HG03558 (cell line): Measurements from ENCODE around the gene RPS13.
"Not testable (repeated sequence)": the region's sequence is repeated elsewhere in the genome, so short reads cannot be mapped to it uniquely, and the experiment has no call there.

Experiments
- ATAC-seq: cut with Tn5 transposase; IDR thresholded peaks from one replicate; pipeline ENCODE4 v1.9.1; 2021; ENCODE audit warnings: moderate number of reproducible peaks; ENCODE audit not compliant: unreplicated experiment; ENCODE audit errors: extremely low read depth

The RPS13 gene

DNA sequence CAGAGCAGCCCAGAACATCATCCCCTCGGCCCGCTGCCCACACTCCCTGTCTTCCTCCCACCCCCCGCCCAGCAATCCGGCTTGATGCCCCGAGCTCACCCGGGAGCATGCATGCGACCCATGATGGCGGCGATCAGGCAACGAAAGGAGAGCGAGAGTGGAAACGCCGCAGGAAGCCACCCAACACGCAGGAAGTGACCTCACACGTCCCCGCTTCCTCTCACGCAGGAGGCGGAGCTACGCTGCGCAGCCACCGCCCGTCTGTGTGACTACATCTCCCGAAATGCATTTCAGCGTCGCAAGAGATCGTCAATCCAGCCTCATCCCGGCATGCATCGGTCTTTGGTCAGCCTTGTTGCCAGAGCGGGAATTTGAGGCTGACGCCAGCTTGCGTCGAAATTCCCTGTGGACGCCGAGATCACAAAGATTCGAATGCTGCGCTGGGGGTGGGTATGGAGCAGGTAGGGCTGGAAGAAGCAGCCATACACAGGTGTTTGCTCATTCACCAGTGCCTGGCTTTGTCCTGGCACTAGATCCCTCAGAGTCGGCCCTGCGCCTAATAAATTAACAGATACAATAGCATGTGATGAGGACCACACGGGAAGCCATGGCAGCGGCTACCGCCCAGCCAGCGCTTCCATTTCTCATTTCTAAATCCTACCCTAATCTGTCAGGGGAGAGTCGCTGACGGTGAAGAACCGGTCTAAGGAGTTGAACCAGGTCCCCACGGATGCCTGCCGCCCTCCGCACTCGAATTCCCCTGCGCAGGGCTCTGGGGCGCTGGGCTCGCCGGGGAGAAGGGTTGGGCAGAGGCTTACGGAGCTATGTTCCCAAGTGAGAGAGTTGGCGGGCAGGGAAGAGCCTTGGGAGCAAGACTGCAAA lies at the start of gene RPS13:
TSS of gene RPS13 (minus strand) at position 148 of the 882 bp plus-strand sequence. CDS start at position 122, 26 bp downstream.
- peak; percentile 93 for ATAC-seq

DNA sequence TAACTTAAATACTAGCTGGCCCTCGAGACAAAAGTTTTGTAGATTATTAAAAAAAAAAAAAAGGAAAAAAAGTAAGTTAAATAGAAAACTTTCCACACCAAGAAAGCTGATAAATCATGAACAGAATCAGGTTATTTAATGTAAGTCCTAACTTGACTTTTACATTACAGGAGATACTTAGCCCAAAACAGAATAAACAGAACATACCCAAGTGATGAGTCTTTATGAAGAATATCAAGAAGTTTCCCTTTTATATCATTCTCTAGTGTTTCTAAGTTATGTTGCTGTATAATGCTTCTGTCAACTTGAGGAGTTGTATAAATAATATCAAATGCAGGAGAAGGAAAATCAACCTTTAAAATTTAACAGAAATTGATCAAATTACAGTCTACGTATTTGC lies 44.5 kb upstream of the RPS13 start:
- ATAC-seq, result no peak

DNA sequence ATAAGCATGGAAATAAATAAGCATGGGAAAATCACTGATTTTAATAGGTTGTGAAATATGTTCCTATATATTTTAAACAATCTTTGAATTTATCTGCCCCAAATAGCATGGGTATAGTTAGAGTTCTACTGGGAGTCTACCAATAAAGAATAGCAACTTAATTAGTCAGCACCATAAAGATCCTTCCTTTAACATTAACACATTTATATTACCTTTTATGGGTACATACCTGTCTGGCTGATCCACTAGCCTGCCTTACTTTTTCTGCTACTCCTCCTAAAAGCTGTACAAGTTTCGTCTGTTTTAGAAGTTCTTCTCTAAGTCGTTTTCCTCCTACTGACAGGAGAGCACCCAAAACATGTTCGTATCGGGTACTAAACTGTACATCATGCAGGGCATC lies 39.8 kb upstream of the RPS13 start:
- ATAC-seq, result no peak

DNA sequence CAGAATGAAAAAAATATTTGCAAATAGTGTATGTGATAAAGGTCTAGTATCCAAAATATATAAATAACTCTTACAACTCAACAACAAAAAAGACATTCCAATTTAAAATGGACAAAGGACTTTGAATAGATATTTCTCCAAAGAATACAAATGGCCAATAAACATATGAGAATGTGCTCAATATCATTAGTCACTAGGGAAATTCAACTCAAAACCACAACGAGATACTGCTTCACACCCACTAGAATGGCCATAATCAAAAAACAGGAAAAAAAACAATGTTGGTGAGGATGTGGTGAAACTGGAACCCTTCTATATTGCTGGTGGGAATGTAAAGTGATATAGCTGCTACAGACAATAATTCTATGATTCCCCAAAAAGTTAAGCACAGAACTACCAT lies 38.6 kb upstream of the RPS13 start:
- no peak for ATAC-seq

DNA sequence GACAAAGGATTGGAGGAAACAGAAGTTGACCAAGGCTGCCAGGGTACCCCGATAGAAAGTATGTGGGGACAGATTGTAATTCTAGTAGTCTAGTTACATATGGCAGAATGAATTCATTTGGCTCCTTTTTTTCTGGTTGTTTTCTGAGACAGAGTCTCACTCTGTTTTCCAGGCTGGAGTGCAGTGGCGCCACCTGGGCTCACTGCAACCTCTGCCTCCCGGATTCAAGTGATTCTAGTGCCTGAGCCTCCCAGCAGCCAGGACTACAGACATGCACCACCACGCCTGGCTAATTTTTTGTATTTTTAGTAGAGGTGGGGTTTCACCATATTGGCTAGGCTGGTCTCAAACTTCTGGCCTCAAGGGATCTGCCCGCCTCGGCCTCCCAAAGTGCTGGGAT lies 30.3 kb upstream of the RPS13 start:
- not testable (repeated sequence) for ATAC-seq

DNA sequence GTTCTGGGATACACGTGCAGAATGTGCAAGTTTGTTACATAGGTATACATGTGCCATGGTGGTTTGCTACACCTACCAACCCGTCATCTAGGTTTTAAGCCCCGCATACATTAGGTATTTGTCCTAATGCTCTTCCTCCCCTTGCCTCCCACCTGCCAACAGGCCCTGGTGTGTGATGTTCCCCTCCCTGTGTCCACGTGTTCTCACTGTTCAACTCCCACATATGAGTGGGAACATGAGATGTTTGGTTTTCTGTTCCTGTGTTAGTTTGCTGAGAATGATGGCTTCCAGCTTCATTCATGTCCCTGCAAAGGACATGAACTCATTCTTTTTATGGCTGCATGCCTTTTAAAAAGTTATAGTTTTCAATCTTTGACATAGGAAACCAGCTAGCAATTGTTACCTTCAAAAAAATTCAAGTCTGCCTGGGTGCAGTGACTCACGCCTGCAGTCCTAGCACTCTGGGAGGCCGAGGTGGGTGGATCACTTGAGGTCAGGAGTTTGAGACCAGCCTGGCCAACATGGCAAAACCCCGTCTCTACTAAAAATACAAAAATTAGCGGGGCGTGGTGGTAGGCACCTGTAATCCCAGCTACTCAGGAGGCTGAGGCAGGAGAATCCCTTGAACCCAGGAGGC lies 28.1 kb upstream of the RPS13 start:
- not testable (repeated sequence) for ATAC-seq

DNA sequence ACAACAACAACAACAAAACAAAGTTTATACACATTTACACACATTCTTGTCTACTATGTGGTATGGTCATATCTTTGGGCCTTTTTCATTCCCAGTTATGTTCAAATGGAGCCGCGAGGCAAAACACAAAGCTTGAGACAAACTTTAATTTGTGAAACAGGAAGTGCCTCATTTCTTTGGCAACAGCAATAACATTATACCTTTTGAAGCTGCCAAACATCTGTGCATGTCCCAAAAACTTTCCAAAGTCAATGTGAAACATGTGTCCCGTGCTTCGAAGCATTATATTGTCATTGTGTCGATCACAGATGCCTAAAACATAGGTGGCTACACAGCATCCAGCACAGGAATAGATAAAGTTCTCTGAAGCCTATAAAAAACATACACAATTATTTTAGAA lies 25.0 kb upstream of the RPS13 start:
- ATAC-seq, result no peak

DNA sequence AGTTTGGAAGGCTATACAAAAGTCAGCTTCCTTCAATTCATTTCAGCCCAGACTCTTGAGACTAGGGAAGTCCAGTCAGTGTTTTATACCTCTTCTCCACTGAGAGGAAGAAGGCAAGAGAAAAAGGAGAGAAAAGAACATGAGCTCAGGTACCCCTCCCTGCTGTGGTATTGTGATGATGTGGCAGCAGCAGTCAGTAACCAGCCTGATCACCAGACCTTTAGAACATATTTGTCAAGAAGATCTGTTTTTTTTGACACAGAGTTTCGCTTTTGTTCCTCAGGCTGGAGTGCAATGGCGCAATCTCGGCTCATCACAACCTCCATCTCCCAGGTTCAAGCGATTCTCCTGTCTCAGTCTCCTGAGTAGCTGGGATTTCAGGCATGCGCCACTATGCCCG lies 21.2 kb upstream of the RPS13 start:
- no peak for ATAC-seq

DNA sequence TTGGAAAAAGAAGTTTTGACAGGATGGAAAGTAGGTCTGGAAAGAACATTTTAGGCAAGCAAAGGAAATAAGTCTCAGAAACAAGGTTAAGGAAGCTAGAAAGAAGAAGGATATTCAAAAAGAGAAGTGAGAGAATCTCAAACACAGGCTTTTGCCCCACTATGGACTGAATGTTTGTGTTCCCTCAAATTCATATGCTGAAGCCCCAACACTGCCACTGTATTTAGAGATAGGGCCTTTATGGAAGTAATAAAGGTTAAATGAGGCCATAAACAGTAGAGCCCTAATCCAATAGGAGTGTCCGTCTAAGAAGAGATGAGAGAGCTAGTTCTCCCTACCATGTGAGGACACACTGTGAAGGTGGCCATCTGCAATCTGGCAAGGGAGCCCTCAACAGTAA lies 20.6 kb upstream of the RPS13 start:
- ATAC-seq, result no peak

DNA sequence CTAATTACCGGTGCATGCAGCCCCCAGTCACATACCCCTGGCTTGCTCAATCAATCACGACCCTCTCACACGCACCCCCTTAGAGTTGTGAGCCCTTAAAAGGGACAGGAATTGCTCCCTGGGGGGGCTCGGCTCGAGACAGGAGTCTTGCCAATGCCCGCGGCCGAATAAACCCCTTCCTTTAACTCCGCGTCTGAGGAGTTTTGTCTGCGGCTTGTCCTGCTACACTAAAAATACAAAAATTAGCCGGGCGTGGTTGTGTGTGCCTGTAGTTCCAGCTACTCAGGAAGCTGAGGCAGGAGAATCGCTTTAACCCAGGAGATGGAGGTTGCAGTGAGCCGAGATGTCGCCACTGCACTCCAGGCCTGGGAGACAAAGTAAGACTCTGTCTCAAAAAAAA lies 8.5 kb upstream of the RPS13 start:
- not testable (repeated sequence) for ATAC-seq

DNA sequence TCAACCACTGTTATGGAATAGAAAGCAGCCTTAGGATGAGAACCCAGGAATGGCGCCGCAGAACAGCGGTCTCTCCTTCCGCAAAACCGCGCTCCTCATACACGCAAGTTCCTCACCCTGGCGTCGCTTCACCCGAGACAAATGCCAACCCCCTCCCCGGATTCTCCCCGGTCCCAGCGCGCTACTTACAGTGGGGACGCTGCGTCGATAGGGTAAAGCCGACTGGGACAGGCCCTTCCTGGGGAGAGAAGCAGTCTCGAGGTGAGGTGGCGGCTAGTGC lies 287 bp downstream of the RPS13 start:
- ATAC-seq, result no peak

DNA sequence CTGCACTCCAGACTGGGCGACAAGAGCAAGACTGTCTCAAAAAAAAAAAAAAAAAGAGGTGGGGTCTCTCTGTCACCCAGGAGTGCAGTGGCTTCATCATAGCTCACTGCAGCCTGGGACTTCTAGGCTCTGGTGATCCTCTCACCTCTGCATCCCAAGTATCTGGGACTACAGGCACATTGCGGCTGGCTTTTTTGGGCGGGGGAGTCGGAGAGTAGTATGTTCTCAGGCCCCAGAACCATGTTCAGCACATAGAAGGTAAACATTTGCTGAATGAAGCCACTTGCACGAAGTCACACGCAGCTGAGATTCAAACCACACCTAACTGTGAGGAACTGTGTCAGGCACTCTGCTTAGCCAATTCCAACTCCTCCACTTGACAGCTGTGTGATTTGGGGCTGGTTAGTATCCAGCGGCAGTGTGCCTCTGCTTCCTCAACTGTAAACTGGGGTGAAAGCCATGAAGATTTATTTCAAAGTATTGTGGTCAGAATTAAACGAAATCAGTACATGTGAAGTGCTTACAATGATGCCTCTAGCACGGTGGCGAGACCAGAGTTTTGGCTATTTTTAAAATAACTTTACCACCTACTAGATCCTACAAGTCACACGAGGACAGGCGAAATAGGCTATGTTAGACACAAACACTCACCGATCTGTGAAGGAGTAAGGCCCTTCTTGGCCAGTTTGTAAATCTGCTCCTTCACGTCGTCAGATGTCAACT lies 789 bp downstream of the RPS13 start:
- no peak for ATAC-seq

DNA sequence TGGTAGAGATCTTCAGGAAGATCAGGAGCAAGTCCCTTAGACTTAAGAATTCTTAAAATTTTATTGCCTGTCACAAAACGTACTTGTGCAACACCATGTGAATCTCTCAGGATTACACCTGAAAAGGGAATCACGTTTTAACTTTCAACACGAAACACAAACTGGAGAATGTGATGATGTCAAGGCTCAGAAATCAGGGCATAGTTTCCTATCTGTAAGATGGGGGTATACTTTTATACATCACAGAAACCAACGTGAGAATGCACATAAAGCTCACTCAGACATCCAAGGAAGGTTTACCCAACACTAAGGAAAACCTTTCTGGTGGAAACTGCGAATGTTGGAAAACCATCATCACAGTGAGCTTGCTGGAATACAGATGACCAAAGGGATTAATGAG lies 2.0 kb downstream of the RPS13 start:
- ATAC-seq, result no peak

DNA sequence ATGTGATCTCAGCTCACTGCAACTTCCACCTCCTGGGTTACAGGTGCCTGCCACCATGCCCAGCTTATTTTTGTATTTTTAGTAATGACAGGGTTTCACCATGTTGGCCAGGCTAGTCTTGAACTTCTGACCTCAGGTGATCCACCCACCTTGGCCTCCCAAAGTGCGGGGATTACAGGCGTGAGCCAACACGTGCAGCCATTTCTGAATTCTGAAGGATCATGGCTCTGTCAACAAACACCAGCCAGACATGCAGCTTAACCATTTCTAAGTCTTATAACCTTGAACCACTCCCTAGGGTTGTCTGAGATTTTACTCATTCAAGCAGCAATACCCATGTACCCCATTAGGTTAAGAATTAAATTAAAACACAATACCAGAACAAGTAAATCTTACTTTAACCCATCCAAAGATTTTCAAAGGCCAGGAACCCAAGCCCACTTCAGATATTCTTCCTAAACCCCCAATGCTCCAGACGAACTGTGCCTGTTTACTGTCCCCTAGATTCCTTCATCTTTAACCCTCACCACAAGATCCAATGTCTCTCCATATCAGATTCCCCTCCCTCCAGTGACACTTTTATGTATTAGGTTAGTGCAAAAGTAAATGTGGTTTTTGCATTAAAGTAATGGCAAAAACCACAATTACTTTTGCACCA lies 4.0 kb downstream of the RPS13 start:
- ATAC-seq, result no peak

DNA sequence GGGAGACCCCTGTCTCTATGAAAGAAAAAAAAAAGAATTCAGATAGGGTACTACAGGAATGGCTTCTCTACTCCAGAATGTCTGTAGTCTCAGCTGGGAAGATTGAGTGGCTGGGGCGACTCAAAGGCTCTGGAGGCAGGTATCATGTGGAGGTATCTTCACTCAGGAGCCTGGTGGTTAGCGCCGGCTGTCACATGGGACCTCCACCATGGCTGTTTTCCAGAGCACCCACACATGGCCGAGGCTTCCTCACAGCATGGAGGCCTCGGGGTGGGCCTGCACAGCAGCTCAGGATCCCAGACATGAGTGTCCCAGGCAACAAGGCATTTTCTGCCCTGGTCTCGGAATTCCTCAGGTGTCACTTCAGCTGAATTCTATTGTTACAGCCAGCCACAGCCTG lies 10.1 kb downstream of the RPS13 start:
- no peak for ATAC-seq

DNA sequence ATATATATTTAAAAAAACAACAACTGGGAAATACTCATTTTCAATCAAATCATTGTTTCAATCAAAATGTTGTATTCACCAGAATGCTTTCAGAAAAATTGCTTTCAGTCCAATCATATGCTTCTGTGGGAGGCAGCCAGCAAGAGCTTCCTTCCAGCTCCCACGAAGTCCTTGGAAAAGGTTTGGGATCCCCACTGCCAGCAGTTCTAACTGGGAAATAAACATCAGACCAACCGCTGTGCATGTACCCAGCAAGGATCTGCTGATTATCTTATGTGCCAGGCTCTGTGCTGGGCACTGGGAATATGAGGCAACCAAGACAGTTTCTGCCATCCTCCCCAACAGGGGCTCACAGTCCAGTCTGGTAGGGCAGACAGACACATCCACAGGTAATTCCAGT lies 10.8 kb downstream of the RPS13 start:
- ATAC-seq, result no peak

DNA sequence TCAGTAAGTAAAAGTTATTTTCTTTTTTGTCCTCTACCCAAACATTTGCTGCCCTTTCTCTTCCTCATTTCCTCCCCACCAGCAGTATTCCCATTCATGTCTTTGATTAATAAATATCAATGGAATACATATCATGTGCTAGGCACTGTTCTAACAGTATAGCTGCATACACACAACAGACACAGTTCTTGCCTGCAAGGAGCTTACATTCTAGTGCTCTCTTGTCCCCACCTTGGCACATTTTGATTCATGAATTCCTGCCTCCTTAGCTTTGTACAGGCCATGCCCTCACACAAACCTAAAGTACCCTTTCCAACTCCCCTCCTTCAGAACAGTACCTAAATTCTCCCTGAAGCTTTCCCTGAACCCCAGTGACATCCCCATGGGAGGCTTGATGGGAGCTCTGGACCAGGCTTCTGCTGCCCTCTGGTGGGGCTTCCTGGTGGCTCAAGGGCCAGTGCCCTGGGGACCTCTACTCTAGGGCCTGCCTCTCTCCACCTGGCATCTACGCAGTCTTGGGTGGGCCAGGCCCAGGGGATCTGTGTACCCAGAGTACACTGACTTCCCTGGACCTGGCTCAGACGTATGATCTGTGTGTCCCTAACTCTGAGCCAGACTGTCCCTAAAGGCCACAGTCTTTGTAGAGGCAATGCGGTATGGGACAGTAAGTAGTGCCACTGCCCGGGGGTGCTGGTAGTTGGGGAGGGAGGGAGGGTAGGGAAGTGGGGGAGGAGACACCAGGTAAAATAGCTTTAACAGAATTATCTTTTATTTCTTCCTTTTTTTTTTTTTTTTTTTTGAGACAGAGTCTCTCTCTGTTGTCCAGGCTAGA lies 14.1 kb downstream of the RPS13 start:
- ATAC-seq, result no peak

DNA sequence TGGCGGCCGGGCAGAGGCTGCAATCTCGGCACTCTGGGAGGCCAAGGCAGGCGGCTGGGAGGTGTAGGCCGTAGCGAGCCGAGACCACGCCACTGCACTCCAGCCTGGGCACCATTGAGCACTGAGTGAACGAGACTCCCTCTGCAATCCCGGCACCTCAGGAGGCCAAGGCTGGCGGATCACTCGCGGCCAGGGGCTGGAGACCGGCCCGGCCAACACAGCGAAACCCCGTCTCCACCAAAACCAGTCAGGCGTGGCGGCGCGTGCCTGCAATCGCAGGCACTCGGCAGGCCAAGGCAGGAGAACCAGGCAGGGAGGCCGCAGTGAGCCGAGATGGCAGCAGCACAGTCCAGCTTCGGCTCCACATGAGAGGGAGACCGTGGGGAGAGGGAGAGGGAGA lies 26.3 kb downstream of the RPS13 start:
- ATAC-seq, result not testable (repeated sequence)

DNA sequence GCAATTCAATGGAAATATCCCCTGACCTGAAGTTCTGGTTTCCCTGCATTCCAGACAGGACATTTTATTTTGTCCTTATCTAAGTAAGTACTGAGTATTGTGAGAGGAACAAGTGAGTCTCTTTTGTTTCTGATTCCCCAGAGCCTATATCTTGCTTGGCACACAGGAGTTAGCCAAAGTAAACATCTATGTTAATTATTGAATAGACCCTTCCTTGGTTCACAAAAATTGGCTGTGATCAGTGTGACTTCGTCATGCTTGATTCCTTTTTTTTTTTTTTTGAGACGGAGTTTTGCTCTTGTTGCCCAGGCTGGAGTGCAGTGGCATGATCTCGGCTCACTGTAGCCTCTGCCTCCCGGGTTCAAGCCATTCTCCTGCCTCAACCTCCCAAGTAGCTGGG lies 29.0 kb downstream of the RPS13 start:
- not testable (repeated sequence) for ATAC-seq

DNA sequence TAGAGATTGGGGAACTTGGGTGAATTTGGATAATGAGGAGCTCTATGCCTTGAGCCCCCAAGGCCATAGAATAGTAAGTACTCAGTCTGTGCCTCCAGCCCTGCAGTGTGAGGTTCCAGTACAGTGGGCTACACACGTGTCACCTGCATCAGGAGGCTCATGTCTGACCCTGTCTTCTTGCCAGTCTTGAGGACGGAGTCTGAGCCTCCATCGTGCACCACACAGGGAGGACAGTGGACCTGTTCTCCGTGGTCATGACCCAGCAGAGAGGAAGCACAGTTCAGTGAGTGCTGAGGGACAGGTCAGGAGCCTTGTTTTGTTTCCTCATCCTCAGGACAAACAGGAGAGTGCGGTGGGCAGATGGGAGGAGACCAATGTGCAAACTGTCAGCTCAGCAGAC lies 30.8 kb downstream of the RPS13 start:
- ATAC-seq, result no peak
